ENCODE data around the gene FRYL.
"Not testable (repeated sequence)": the region's sequence is repeated elsewhere in the genome, so short reads cannot be mapped to it uniquely, and the experiment has no call there.

Gene FRYL

GRCh38 chr4:48779998-48780864 is at the start of gene FRYL:
TSS of gene FRYL (minus strand) at chr4:48780279. CDS start at chr4:48634410, 145,869 bp downstream.
- peak; percentile 99 for DNase-seq (ENCODE audit: low read depth)
- peak within 1 kb of the TSS; percentile 87 for H3K4me3 ChIP-seq (ENCODE audit: control insufficient read depth, low read depth, low read length)
- no peak for TF ChIP-seq CTCF (conservative IDR thresholded peaks at IDR 0.05; ENCODE audit: control insufficient read depth, insufficient read depth, low read depth, low read length)

GRCh38 chr4:48827622-48828021 is 47.5 kb upstream of the FRYL start:
- DNase-seq (ENCODE audit: low read depth), result no peak

GRCh38 chr4:48821431-48821830 is 41.4 kb upstream of the FRYL start:
- H3K4me3 ChIP-seq (ENCODE audit: control insufficient read depth, low read depth, low read length); DNase-seq (ENCODE audit: low read depth): not testable (repeated sequence)

More at GRCh38 chr4:48827622-48828021, 47.5 kb upstream of the FRYL start:
- TF ChIP-seq CTCF (conservative IDR thresholded peaks at IDR 0.05; ENCODE audit: control insufficient read depth, insufficient read depth, low read depth, low read length), result no peak
- H3K4me3 ChIP-seq (ENCODE audit: control insufficient read depth, low read depth, low read length), result no peak overlapping the region

GRCh38 chr4:48816971-48817370 is 36.9 kb upstream of the FRYL start:
- no peak for TF ChIP-seq CTCF (conservative IDR thresholded peaks at IDR 0.05; ENCODE audit: control insufficient read depth, insufficient read depth, low read depth, low read length)
- no peak overlapping the region for H3K4me3 ChIP-seq (ENCODE audit: control insufficient read depth, low read depth, low read length)
- no peak for DNase-seq (ENCODE audit: low read depth)

GRCh38 chr4:48816297-48816696 is 36.2 kb upstream of the FRYL start:
- H3K4me3 ChIP-seq (ENCODE audit: control insufficient read depth, low read depth, low read length); DNase-seq (ENCODE audit: low read depth): not testable (repeated sequence)

- DNase-seq (ENCODE audit: low read depth), result no peak
- no peak for TF ChIP-seq CTCF (conservative IDR thresholded peaks at IDR 0.05; ENCODE audit: control insufficient read depth, insufficient read depth, low read depth, low read length)
- H3K4me3 ChIP-seq (ENCODE audit: control insufficient read depth, low read depth, low read length), result no peak overlapping the region
These were observed 35.4 kb upstream of the FRYL start for GRCh38 chr4:48815483-48815882.

GRCh38 chr4:48813964-48814363 is 33.9 kb upstream of the FRYL start:
- TF ChIP-seq CTCF (conservative IDR thresholded peaks at IDR 0.05; ENCODE audit: control insufficient read depth, insufficient read depth, low read depth, low read length), result no peak
- no peak for DNase-seq (ENCODE audit: low read depth)

GRCh38 chr4:48812866-48813265 is 32.8 kb upstream of the FRYL start:
- no peak overlapping the region for H3K4me3 ChIP-seq (ENCODE audit: control insufficient read depth, low read depth, low read length)
- no peak for TF ChIP-seq CTCF (conservative IDR thresholded peaks at IDR 0.05; ENCODE audit: control insufficient read depth, insufficient read depth, low read depth, low read length)
- DNase-seq (ENCODE audit: low read depth), result no peak

More at GRCh38 chr4:48813964-48814363, 33.9 kb upstream of the FRYL start:
- H3K4me3 ChIP-seq (ENCODE audit: control insufficient read depth, low read depth, low read length), result no peak overlapping the region

Measured in fibroblast of mammary gland (primary cell).